OCI-LY1 (cell line): ENCODE results near the gene PLCB4.

ENCODE experiments used
- EZH2 ChIP-seq: fragments of 200-600 bp; sonication (generic), shearing (Covaris generic); IDR thresholded peaks from 2 replicates; pipeline ENCODE4 v1.8.0; 2017; ENCODE audit warnings: borderline replicate concordance, mixed run types, mild to moderate bottlenecking, antibody characterized with exemption, low read length, moderate library complexity, mixed read lengths
- TF ChIP-seq, protein P1 (sequence below): fragments of 200-600 bp; sonication (generic), shearing (Covaris generic); IDR thresholded peaks from 2 replicates; pipeline ENCODE4 v1.5.1; 2017; ENCODE audit warnings: mild to moderate bottlenecking, antibody characterized with exemption, low read length, moderate library complexity, mixed read lengths

DNA sequence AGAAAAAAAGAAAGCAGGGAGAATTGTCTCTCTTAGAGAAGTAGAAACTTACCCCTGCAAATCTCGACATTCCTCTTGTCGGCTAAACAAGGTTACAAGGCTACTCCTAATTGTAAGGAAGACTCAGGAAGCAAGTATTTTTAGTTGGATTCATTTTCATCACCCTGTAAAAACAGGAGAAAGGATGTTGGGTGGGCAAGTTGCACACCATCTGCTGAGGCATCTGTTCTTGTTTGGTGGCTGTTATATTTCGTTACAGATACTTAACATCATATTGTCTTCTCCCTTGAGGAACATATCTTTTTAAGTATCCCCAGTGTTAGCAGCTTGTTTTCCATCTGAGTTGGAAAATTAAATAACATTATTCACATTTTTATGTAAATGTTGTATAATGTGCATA is 187.5 kb downstream of the PLCB4 start:
- TF ChIP-seq, protein P1, sequence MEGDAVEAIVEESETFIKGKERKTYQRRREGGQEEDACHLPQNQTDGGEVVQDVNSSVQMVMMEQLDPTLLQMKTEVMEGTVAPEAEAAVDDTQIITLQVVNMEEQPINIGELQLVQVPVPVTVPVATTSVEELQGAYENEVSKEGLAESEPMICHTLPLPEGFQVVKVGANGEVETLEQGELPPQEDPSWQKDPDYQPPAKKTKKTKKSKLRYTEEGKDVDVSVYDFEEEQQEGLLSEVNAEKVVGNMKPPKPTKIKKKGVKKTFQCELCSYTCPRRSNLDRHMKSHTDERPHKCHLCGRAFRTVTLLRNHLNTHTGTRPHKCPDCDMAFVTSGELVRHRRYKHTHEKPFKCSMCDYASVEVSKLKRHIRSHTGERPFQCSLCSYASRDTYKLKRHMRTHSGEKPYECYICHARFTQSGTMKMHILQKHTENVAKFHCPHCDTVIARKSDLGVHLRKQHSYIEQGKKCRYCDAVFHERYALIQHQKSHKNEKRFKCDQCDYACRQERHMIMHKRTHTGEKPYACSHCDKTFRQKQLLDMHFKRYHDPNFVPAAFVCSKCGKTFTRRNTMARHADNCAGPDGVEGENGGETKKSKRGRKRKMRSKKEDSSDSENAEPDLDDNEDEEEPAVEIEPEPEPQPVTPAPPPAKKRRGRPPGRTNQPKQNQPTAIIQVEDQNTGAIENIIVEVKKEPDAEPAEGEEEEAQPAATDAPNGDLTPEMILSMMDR: no peak
- no peak for TF ChIP-seq EZH2
